Measurements from ENCODE around the gene UBR1.
"Not testable (repeated sequence)": the region's sequence is repeated elsewhere in the genome, so short reads cannot be mapped to it uniquely, and the experiment has no call there.

UBR1 gene

DNA sequence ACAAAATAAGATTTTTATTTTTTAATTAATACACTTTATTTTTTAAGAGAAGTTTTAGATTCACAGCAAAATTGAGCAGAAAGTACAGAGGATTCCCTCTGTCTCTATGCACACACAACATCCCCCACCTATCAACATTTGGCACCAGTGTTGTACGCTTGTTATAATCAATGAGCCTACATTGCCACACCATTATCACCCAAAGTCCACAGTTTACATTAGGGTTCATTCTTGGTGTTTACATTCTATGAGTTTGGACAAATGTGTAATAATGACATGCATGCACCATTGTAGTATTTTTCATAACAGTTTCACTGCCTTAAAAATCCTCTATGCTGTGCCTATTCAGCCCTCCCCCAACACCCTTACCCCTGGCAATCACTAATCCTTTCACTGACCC lies 134.0 kb downstream of the UBR1 start:
- no peak for DNase-seq (ENCODE audit: low read depth)

DNA sequence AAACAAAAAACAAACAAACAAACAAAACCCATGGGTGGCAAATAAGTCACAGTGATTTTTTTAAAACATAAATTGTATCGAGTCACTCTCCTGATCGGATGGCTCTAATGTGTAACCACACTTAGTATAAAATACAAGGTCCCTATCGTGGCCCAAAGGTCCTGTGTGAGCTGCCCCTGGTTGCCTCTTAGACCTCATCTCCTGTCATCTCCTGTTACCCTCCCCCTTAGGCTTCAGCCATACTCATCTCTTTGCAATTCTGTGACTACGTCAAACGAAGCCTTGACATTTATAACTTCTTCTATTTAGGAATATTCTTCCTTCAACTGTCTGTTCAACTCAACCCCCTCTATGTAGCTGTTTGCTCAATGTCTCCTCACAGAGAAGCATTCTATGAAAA lies 141.4 kb downstream of the UBR1 start:
- DNase-seq (ENCODE audit: low read depth) = no peak

DNA sequence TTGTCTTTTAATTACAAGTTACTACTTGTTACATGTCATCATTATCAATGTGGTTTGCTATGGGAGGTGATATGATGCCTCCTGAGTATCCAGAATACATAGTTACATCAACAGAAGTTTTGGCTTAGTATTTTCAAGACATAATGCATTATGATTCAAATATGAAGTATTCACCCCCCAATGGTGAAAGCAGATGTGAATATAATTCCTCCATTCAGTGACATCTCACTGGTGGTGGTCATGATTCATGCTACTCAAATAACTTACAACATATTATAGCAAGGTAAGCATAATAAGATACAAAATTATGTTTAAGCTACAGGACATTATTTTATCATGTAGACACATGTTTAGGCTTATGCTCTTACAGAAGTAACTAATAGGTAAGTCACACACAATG lies 150.3 kb downstream of the UBR1 start:
- DNase-seq (ENCODE audit: low read depth) = no peak

DNA sequence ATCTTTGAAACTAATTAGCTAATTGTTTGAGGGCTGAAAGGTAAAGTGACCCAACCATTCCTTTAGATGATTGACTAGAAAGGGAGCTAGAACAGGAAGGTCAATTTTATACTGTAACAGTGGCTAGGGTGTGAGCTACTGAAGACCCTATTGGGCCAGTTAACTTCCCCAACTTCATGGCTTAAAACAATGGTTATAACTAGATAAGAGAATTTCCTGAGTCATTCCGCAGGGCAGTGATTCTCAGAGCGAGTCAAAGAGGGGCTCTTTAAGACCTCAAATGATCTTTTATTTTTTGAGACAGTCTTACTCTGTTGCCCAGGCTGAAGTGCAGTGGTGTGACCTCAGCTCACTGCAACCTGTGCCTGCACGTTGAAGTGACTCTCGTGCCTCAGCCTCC lies 151.5 kb downstream of the UBR1 start:
- no peak for DNase-seq (ENCODE audit: low read depth)

DNA sequence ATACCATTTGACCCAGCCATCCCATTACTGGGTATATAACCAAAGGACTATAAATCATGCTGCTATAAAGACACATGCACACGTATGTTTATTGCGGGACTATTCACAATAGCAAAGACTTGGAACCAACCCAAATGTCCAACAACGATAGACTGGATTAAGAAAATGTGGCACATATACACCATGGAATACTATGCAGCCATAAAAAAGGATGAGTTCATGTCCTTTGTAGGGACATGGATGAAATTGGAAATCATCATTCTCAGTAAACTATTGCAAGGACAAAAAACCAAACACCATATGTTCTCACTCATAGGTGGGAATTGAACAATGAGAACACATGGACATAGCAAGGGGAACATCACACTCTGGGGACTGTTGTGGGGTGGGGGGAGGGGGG lies 156.9 kb downstream of the UBR1 start:
- DNase-seq (ENCODE audit: low read depth) = not testable (repeated sequence)

DNA sequence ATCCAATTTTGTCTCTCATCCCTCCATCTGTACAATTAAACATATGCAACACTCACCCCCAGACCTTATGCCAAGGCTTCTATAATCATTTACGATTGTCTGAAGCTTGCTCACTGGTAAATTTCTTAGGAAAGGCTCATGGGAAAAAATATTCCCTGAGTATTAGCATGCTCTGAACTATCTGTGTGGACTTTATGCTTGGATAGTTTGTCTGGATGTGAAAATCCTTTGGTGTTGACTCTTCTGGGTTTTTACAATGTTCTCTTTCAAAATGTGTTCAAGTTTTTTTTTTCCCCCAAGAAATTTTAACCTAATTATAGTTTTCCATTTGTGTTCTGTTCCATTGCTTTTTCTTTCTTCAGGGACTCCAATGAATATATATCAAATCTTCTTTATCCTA lies 165.3 kb downstream of the UBR1 start:
- no peak for DNase-seq (ENCODE audit: low read depth)

DNA sequence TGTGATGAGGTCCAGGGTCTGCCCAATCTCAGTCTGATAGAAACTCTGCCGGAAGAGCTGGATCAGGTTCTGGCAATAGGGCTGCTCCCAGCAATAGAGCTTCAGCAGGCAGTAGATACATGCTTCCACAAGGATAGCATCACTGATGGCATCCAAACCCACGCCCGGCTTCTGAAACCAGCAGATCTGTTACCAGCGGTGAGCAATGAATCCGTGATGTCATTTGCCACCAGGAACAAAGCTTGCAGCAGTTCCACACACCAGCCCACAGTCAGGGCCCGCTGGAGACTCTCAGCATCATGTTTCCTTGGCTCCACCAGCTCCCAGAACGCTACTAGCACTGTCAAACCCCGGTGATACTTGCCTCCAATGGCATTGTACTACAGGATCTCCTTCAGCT lies 166.0 kb downstream of the UBR1 start:
- DNase-seq (ENCODE audit: low read depth) = no peak

DNA sequence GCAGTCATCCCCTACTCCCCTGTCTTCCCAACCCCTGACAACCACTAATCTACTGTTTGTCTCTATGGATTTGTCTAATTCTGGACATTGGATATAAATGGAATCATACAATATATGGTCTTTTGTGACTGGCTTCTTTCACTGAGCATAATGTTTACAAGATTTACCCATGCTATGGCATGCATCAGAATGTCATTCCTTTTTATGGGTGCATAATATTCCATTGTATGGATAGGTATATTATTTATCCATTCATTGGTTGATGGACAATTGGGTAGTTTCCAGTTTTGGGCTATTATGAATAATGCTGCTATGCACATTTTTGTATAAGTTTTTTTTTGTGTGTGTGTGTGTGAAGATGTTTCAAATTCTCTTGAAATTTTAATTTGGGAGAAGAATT lies 168.7 kb downstream of the UBR1 start:
- DNase-seq (ENCODE audit: low read depth) = no peak

DNA sequence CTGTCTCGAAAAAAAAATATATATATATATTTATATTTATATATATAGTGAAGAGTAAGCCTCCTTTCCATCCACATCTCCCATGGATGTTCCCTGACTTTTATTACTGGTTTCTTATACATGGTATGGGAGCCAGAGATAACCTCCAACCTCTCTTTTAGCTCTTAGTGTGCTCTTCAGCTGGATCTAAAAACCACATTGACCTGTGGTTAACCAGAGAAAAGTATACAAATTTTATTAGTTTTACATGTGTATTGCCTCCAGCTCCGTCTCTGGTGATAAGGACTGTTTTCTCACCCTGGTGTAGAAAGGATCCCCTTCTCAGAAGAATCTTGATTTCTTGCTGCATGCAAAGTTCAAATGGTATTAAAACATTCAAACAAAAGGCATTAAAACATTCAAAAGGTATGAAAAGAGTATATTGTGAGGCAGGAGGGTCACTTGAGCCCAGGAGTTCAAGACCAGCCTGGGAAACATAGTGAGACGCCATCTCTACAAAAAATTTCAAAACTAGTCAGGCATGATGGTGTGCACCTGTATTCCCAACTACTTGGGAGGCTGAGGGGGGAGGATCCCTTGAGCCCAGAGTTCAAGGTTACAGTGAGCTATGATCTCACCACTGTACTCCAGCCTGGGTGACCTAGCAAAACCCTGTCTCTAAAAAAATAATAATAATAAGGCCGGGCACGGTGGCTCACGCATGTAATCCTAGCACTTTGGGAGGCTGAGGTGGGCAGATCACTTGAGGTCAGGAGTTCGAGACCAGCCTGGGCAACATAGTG lies 171.8 kb downstream of the UBR1 start:
- no peak for DNase-seq (ENCODE audit: low read depth)

DNA sequence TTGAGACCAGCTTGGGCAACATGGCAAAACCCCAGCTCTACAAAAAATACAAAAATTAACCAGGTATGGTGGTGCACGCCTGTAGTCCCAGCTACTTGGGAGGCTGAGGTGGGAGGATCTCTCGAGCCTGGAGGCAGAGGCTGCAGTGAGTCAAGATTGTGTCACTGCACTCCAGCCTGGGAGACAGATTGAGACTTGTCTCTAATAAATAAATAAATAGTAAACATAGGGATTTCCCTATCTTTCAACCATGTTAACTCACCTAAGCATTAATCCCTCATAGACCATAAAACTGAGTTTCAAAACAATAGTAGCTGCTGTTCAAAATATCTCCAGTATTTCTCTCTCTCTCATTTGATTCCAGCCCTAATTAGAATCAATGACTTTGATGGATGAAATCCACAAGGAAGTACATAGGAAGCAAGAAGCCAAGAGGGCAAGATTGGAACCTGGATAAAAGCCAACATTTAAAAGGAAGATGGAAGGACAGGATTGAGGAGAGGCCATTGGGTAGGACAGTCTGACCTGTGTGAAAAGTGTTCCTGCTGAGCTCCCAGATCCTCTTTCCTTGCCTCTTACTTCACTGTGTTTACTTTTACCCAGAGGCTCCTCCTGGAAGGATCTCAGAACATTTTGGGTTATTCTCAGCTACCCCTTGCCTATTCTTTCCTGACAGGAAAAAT lies 172.9 kb downstream of the UBR1 start:
- no peak for DNase-seq (ENCODE audit: low read depth)

DNA sequence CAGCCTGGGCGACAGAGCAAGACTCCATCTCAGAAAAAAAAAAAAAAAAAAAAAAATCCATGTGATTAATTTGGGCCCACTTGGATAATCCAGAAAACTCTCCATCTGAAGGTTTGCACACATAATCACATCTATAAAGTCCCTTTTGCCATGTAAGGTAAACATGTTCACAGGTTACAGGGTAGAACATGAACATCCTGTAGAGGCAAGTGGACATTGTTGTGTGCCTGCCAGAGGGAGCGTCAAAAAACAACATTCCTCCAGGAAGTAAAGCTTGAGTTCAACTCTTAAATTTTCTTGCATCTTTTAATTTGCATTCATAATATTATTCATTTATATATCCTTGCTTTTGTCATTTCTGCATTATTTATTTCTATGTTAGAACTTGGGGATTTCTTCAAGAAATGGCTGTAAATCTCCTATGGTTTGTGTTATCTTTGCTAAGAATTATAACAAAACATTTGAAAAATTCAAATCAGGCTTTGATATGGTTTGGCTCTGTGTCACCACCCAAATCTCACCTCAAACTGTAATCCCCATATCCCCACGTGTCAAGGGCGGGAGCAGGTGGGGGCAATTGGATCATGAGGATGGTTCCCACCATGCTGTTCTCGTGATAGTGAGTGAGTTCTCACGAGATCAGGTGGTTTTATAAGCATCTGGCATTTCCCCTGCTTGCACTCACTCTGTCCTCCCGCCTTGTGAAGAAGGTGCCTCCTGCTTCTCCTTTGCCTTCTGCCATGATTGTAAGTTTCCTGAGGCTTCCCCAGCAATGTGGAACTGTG lies 173.9 kb downstream of the UBR1 start:
- DNase-seq (ENCODE audit: low read depth) = no peak

DNA sequence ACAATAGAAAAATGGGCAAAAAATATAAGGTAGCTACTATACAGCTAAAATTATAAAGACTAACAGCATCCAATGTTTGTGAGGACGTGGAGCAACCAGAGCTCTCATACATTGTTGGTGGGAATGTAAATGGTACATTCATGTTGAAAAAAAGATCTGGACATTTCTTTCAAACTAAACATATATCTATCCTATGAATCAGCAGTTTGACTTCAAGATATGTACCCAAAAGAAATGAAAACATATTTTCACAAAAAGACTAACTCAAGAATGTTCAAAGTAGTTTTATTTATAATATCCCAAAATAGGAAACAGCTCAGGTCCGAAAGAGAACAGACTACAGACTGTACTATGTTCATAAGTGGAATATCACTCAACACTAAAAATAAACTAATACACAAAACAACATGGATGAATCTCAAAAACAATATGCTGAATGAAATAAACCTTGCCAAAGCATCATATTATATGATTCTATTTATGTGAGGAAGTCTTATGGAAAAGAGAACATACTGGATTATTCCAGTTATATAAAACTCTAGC lies 176.5 kb downstream of the UBR1 start:
- DNase-seq (ENCODE audit: low read depth) = no peak

DNA sequence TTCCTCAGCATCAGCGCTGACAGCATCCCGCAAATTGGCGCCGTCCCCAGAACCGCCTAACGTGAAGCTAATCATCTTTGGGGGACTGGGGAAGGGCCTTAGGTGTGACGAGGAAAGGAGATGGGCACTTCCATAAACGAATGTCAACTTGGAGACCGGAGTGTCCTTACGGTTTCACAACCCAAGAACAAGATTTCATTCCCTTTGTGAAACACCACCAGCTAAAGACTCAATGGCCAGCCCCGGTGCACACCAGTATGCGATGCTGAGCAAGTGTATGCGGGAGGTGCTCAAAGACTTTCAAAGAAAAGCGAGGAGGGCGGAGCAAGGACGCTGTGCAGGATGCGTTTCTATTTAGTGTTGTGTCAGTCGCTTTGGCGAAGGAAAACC lies 184.5 kb downstream of the UBR1 start:
- DNase-seq (ENCODE audit: low read depth) = peak; percentile 10

DNA sequence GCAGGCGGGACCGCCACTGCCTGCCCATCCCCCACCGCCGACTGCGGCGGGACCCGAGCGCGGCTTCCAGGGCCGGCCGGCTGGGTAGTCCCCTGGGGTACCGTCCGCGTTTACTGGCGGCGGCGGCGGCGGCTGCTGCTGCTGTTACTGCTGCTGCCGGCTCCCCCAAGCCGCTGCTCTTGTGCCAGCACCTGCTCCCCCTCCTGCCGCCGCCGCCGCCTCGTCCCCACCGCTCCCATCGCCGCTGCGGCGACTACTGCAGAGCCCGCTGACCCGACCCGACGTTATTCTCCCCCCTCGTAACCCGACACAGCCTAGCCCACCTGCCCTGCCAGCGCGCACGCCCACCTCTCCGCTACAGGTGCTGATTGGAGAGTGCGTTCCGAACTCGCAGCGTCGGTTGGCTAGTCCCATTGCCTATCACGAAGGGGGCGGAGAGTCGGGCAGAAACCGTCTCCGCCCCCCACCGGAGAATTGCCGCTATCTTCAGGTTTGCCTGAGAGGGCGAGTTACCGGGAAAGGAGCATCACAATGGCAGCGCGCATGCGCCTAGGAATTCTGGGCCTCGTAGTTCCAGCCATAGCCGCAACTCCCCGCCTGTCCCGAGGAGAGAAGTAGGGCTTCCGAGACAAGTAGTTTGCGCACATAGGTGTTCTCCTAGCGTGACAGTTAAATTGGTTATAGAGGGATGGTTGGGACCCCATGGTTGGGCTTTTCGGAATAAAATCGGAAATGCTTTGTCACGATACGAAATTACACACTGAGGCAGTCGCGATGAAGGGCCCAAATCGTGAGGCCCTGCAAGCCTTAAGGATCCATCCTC lies 185.1 kb downstream of the UBR1 start, which contains the start of gene TTBK2:
Gene TTBK2, minus strand, starts transcription at position 260 of the 823 bp plus-strand sequence. CDS start 42,161 bp downstream, outside the sequence.
- peak; percentile 97 for DNase-seq (ENCODE audit: low read depth)

DNA sequence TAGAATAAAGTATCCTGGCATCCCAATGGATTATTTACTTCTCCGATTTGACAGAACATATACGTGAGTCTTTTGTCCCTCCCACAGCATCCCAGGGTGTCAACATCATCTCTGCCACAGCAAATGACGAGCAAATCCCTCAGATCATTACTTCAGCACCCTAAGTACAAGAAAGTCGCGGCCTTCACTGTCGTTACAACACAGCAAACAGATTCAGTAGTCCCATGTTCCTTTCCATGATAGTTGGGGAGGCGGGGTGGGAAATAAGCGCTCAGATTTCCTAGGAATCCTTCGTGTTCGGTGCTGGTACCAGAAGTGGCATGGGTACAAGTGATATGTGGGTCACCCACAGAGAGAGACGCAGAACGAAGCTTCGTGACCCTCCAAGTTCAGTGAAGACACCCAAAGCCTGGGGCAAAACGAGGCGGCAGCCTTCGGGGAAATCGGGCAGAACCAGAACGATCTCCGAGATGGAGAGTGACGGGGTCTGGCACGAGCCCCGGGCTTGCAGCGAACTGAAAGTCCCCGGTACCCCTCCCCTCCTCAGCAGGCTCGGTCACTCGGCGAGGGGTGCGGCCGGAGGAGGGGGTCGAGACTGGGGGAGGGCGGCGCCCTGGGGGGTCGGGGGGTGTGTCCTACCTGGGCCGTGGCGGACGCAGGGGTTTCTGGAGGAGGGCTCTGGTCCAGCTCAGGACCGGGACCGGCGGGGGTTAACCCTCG lies 185.9 kb downstream of the UBR1 start:
- peak; percentile 19 for DNase-seq (ENCODE audit: low read depth)

DNA sequence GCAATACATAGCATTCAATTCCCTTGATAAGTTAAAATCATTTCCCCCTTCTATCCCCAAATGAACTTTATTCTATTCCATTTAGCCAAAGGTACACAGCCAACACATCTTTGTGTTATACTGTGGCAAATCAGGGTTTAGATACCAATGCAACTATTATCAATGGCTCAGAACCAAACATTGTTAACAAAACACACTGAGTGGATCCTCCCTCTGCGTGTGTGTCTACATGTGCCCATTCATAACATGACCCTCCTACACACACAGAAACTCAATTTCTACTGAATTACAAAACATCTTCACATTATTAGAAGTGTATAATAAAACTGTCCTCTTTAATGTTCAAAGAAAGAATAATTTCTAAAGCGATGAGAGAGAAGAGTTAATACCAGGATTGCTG lies 186.5 kb downstream of the UBR1 start:
- no peak for DNase-seq (ENCODE audit: low read depth)

DNA sequence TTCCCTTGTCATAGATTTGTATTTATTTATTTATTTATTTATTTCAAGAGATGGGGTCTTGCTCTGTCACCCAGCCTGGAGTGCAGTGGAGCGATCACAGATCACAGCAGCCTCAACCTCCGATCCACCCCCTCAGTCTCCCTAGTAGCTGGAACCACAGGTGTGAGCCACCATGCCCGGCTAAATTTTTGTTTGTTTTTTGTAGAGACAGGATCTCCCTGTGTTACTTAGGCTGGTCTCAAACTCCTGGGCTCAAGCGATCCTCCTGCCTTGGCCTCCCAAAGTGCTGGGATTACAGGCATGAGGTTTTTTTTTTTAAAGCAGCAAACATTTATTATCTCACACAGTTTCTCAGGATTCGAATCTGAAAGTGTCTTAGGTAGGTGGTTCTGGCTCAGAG lies 187.8 kb downstream of the UBR1 start:
- no peak for DNase-seq (ENCODE audit: low read depth)

DNA sequence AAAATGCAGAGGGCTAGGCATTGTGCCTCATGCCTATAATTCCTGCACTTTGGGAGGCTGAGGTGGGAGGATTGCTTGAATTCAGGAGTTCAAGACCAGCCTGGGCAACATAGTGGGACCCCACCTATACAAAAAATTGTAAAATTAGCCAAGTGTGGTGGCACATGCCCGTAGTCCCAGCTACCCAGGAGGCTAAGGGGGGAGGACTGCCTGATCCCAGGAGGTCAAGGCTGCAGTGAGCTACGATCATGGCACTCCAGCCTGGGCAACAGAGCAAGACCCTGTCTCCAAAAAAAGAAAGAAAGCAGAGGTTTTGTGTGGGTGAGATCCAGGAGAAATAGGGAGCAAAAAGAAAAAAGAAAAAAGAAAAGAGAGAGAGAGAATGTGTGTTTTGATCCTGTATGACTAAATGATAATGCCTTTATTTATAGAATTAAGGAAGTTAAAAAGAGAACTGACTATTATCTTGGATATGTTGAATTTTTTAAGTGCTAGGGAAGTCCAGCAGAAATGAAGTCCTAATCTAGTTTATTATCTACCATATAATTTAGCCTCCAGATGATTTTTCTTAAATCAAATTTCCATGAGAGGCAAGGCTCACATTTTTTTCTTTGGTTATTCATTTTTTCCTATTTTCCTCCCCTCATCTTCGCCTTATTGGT lies 190.1 kb downstream of the UBR1 start:
- no peak for DNase-seq (ENCODE audit: low read depth)

DNA sequence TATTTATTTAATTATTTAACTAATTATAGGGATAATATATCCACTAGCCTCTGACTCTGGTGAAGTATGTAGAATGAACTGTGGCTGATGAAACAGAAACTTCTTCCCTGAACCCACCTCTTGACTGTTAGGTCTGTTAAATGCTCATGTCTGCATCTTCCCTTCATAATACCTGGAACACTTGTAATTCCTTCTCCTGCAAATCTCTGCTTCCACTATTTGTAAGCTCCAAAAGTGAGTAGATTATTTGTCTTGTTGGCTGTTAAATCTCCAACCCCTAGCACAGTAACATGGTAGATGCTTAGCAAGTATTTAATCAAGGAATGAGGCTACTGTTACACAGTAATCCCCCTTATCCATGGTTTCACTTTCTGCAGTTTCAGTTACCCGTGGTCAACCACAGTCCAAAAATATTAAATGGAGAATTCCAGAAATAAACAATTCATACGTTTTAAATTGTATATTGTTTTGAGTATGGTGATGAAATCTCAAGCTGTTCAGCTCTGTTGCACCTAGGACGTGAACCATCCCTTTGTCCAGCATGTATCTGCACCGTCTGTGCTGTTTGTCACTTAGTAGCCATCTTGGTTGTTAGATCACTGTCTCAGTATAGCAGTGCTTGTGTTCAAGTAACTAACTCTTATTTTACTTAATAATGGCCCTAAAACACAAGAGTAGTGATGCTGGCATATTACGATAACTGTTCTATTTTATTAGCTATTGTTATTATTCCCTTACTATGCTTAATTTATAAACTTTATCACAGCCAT lies 190.9 kb downstream of the UBR1 start:
- no peak for DNase-seq (ENCODE audit: low read depth)
